ENCODE results near the gene NHLH2.

DNA sequence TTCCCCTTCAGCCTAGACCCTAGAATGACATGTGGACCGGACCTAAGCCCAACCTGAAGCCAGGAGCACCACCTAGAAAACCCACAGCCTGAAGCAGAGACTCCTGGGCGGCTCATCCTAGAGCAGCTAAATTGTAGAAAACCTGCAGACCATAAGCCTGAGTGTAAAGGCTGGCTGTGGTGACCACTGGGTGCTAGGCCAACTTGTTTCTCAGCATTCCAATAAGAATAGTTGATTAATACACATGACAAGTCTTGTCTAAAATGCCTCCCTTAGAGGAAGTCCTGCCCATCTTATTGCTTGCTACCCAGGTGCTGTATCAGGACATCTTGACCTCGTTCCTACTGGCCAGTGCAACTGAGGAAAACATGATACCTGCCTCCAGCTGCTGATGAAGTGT is 49.1 kb downstream of the NHLH2 start:
- no peak for TF ChIP-seq POLR2A (IDR thresholded peaks at IDR 0.05)
- no peak for TF ChIP-seq CTCF (IDR thresholded peaks at IDR 0.05)
